Stimulated activated CD8-positive, alpha-beta memory T cell treated with anti-CD3 and anti-CD28 coated beads, Interleukin-12 subunit alpha, Interleukin-12 subunit beta, amount 100 ng/mL, for 24 hours (primary cell): ENCODE measurements around the gene HIF3A.

Experiments
- DNase-seq: peaks from one replicate; pipeline ENCODE4 v3.0.0-alpha.2; 2020; ENCODE audit errors: extremely low read depth

Gene HIF3A

DNA sequence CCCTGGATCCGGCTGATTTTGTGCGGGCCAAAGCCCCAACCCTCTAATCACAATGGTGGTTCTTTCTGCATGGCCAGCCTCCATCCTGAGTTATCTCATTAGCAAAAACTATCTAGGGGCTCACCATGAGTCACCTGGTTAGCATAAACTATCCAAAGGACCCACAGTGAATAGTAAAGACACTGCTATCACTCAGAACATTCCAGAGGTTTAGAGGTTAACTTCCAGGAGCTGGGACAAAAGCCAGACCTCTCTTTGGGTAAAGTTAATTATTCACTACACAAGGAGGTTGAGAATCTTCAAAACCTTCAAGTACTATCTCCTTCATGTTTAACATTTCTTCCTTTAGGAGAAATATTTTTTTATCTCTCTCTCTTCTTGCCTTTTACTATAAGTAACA lies 31.2 kb downstream of the HIF3A start:
- no peak for DNase-seq

DNA sequence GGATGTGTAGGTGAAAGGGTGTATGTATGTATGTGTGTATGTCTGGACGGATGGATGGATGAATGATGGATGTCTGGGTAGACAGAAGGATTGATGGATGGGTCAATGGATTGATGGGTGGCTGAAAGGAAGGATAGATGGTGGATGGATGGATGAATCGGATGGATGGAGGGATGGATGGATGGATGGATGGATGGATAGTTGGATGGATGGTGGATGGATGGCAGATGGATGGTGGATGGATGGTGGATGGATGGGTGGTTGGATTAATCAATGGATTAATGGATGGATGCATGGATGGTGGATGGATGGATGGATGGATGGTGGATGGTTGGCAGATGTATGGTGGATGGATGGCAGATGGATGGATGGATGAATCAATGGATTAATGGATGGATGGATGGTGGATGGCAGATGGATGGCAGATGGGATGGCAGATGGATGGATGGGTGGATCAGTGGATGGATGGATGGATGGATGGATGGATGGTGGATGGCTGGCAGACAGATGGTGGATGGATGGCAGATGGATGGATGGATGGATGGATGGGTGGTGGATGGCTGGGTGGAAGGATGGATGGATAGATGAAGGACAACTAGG lies 33.6 kb downstream of the HIF3A start:
- DNase-seq, result no peak

GRCh38 chr19:46337487-46337886 lies 40.6 kb downstream of the HIF3A start:
- DNase-seq, result no peak

DNA sequence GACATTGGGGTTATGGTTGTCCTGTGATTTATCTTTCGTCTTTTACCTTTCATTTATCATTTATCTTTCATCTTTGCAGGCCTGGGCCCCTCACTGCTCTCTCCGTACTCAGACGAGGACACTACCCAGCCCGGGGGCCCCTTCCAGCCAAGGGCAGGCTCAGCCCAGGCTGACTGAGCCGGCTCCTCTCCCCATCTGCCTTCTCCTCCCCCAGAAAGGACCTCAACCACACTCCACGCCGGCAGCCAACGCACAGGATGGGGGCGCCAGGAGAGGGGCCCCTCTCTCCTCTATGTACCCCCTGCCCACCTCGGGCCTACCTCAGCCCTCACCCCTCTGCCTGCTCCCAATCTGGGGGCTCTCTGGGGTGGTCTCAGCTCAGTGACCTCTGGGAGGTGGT lies 42.6 kb downstream of the HIF3A start:
- DNase-seq, result no peak

GRCh38 chr19:46340051-46340659 lies 43.3 kb downstream of the HIF3A start:
- no peak for DNase-seq

DNA sequence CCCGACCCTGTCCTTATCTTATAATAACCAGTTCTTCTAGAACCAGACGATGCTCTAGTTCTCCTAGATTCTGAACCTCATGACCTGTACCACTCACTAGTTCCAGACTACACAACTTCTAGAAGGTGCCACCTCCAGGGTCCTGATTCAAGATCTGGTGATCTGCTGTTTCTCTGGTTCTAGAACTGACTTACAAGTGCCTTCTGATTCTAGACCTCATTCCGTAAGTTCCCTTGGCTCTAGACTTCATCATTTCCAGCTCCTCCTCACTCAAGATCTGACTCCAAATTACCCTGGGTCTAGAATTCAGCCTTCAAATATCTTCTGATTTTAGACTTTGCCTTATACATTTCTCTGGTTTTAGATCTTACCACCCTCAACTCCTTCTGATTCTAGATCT lies 45.1 kb downstream of the HIF3A start:
- DNase-seq, result no peak

- DNase-seq, result no peak
These were observed 47.5 kb downstream of the HIF3A start for GRCh38 chr19:46344363-46344762.

GRCh38 chr19:46345157-46345556 lies 48.3 kb downstream of the HIF3A start:
- DNase-seq, result no peak

DNA sequence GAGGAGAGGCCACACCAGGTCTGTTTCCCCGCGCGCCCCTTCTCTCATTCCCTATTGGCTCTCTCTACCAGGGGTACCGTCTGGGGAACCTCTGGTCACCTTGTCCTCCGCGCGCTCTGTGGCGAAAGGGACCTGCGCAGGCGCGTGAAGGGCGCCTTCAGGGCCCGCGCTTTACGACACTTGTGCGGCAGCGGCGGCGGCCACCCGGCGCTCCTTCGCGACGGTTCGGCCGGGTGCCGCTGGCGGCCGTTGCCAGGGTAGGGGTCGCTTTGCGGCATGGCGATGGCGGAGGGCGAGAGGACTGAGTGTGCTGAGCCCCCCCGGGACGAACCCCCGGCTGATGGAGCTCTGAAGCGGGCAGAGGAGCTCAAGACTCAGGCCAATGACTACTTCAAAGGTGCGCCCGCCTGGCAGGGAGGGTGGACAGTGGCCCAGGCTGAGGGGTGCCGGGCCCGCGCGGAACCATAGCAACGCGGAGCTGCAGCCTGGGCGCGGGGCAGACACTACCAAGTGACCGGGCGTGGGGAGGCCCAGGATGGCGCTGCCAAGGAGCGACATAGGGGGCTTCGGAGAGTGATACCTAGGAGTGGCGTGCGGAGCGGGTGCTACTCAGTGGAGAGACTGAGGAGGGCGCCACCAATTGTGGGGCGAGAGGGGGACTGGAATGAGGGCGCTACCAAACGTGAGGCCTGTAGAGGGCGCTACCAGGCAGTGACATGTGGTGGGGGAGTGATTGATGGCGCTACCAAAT lies 50.2 kb downstream of the HIF3A start, which contains the start of gene PPP5C:
Gene PPP5C, plus strand, starts transcription at position 267 of the 751 bp plus-strand sequence. Its CDS starts 10 bp downstream, at position 277.
- DNase-seq, result peak; percentile 72

GRCh38 chr19:46347572-46347883 lies 50.7 kb downstream of the HIF3A start:
- no peak for DNase-seq

DNA sequence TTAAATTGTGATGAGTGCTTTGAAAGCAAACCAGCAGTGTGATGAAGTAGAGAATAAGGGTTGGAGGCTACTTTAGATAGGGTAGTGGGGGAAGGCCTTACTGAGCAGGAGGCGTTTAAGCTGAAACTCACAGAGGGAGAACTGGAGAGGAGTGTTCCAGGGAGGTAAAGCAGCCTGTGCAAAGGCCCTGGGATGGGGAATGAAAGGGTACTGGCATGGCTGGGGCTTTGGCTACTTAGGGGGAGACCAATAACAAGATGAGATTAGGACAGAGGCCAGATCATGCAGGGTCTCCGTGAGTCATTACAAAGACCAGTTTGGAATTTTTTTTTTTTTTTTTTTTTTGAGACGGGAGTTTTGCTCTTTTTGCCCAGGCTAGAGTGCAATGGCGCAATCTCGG lies 51.1 kb downstream of the HIF3A start:
- no peak for DNase-seq

DNA sequence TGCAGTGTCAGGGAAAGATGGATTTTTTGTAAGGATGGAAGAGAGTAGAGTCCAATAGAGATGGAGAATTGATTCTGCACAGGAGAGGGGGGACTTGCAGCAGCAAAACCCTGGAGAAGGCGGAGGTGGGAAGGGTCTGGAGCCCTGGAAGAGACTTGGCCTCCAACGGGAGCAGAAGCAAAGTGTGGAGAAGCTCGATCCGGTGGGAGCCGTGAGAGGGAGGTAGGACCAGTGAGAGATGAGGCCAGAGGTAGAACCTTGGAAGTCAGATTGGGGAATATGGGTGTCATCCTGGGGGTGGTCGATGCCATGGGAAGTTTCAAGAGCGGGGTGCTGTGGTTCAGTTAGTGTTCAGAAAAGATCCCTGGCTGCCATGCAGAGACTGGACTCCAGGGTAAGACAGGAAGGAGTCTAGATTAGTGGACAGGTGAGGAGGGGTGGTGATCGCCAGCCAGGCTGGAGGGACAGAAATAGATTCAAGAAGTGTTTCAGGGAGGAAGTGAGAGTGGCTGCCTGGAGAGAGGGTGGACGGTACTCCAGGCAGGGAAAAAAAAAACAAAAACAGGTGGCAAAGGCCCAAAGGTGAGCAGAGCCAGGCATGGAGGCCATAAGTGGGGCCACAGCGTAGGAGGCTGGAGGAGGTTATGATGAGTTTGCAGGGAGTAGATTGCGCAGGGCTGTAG lies 52.6 kb downstream of the HIF3A start:
- no peak for DNase-seq

DNA sequence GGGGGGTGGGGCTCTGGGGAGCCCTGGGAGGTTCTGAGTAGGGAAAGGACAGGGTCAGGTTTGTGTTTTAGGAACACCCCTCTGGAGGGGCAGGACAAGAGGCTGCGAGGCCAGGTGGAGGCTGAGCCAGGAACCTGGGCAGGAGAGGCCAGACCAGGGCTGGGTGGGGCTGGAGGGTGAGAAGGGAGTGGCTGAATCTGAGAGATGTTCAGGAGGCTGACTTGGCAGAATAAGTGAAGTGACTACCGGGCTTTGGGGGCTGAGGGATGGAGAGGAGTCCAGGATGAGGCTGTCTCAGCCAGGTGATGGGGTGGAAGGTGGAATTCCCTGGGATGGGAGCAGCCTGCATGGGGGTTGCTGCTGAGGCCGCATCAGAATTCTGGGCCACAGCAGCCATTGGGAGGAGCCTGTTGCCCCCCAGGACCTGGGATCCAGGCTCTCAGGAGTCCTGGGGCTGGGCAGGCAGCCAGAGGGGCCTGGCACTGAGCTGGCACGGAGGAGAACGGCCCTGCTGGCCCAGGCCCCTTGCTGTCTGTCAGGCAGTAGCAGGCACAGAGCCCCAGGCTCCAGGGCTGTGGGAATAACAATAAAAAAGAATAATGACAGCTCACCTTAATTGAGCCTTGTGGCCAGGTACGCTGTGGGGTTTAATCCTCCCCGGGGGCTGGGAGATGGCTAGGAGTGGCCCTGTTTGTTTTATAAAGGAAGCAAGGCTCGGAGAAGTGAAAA lies 53.4 kb downstream of the HIF3A start:
- no peak for DNase-seq

DNA sequence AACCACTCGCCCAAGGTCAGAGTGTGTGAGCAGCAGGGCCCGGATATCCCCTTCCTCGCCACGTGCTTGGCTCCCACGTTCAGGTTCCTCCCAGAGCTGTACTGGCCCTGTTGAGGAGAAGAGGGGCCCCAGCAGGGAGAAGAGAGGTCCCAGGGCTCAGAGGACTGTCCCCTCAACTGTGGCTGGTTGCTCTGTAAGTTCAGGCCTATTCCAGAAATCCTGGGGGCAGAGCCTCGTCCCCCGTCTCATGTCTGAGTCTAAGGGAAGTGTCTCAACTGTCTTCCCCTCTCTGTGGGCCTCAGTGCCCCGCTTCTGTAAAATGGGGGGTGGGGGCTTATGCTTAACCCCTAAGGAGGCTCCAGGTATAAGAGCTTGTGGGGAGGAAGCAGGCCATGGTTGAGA lies 53.9 kb downstream of the HIF3A start:
- no peak for DNase-seq

DNA sequence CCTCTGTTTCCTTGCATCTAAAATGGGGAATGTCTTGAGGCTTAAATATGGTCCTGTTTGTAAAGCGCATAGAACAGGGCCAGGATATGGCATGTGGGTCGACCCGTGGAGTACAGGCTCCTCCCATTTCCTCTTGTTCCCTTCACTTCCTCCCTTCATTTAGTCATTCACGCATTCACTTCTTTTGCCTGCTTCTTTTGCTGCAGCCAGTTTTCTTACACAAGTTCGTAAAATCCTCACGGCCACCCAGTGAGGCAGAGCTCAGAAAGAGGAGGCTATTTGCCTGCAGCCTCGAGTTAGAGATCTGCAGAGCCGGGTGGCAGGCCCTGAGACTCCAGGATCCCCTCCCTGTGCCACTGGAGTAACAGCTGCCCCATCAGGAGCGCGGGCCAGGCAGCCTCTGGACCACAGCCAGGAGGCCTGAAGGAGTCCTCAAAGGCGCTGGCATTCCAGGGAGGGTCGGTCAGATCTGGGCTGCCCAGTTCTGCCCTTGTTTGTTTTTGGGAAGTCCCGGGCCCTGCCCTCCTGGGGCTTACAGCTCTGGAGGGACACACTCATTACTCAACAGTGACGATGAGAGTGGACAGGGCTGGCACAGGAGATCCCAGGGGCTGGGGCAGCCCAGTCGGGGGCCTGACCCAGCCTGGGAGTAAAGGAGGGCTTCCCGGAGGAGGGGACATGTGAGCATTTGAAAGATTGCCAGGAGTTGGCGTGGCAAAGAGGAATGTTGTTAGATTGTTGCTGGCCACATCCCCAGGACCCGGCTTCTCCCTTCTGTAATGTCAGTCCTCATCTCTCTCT lies 54.6 kb downstream of the HIF3A start:
- DNase-seq, result no peak

GRCh38 chr19:46353730-46354528 lies 57.1 kb downstream of the HIF3A start:
- DNase-seq, result no peak

- DNase-seq, result no peak
These were observed 58.6 kb downstream of the HIF3A start for GRCh38 chr19:46355234-46356148.

DNA sequence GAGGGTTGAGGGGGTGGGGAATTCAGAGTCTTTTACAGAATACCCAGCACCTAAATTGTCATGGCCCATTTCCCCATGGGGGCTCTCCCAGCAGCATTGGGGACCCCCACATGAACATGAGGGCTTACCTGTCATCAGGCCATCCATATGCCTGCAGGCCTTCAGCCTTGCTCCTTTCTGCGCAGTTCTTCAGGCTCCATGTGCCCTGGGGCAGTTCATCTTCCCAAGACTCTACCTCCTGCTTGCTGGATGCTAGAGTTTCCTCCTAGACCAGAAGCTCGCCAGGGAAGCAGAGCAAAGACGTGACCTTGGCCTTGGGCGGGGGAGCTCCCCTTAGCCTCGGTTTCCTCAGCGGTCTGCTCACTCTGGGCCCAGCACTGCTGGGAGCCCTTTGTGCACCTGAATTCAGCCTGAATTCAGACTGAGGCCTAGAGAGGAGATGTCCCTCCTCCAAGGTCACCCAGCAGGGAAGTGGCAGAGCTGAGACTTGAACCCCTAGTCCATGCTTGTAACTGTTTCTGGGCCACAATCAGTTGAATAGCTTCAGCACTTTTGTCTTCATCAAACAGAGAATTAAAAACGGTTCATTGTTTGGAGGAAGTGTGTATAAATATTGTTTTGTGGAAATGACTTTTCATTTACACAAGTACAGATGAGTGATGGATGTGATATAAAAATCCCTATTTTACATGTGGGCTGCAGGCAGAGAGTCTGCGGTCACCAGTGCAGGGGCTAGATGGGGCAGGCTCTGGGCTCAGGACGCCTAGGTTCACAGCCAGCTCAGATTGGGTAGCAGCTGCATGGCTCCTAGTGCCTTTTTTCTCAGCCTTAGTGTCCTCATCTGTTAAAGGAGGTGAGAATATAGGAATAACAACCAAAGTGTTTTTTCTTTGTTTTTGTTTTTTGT lies 59.6 kb downstream of the HIF3A start:
- DNase-seq, result no peak
